Islet of Langerhans (tissue), 1 donor: ENCODE measurements around the gene AMTN.
"Not testable (repeated sequence)": the region's sequence is repeated elsewhere in the genome, so short reads cannot be mapped to it uniquely, and the experiment has no call there.

Source experiments
- FAIRE-seq: peaks from one replicate; lab custom pipeline; 2011; peaks lifted over from hg19 to GRCh38; lab: Jason Lieb, UNC

Gene AMTN

GRCh38 chr4:70518269-70518668, at the start of gene AMTN:
TSS of gene AMTN (plus strand) at chr4:70518569. CDS start at chr4:70518778, 209 bp downstream.
- no peak for FAIRE-seq

DNA sequence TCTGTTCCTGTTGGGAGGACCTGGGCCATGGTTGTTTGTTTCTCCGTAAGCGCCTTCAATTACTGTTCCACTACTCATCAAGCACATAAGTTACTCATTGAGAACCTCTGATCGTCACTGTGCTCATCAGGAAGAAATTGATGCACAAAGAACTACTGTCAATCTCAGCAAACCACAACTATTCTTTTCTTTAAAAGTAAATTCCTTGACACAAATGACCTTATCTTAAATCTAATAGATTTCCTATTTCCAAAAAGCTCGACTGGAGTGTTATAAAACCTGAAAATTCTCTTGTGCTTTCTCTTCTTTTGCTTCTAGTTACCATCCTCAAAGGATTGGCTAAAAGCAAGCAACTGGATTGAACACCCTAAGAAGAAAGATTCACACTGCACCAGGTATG, 46.5 kb upstream of the AMTN start, which contains the start of gene MUC7:
TSS of gene MUC7 (plus strand) at position 301 of the 400 bp plus-strand sequence. CDS start 1,825 bp downstream, outside the sequence.
- no peak for FAIRE-seq

DNA sequence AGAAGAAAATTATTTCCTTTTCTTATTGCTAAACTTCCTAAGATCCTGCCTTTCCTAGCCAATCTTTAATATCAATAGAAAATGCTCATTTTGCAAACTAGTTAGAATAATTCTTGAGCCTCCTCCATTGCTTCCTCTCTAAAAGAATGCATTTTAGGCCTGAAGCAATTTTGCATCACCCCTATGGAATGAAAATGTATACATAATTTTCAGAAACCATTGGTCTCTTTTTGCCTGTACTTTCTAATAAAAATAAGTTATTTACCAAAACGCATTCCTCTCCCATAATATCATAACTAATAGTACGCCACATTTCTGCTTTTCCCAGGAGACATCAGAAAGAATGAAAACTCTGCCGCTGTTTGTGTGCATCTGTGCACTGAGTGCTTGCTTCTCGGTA, 44.7 kb upstream of the AMTN start:
- no peak for FAIRE-seq

DNA sequence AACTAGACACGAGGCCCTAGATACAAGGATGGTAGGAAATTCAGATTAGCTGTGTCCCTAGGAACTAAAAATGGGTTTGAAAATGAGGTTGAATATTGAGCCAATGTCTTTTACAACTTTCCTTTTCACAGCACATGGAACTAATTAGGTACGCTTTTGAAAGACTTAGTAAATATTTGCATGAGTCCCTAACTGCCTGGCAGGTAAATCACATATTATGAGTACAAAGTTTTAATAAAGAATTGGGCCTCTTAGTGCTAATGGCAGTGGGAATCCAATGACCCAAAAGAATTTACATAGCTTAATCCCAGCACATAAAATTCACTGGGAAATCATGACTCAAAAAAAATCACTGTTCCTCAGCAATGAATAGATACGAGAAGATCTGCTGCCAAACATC, 29.6 kb upstream of the AMTN start:
- no peak for FAIRE-seq

- FAIRE-seq = no peak
Observed at GRCh38 chr4:70496231-70496630, 22.1 kb upstream of the AMTN start.

DNA sequence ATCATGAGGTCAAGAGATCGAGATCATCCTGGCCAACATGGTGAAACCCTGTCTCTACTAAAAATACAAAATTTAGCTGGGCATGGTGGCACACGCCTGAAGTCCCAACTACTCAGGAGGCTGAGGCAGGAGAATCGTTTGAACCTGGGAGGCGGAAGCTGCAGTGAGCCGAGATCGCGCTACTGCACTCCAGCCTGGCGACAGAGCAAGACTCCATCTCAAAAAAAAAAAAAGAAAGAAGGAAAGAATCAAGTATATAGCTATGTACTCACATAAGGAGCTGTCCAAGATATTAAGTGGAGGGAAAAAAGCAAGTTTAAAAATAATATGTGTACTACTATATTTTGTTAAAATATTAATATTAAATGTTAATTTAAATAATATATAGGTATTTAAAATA, 16.5 kb upstream of the AMTN start:
- FAIRE-seq = not testable (repeated sequence)

DNA sequence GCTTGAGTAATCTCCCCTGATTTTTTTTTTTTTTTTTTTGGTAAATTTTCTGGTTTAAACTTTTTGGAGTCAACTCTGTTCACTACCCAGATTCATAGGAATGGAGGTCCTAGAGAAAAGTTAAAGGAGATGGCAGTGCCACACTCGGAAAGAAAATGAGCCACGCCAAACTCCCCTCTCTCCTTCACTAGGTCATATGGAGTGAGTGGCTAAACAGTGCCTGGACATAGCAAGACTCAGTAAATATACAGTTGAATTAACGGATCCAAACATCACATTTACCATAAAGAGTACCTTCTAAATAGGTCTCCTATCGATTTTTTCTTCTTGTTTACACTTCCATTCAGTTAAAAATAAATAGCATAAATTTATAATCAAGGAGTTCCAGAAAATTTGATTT, 13.6 kb upstream of the AMTN start:
- FAIRE-seq = no peak

DNA sequence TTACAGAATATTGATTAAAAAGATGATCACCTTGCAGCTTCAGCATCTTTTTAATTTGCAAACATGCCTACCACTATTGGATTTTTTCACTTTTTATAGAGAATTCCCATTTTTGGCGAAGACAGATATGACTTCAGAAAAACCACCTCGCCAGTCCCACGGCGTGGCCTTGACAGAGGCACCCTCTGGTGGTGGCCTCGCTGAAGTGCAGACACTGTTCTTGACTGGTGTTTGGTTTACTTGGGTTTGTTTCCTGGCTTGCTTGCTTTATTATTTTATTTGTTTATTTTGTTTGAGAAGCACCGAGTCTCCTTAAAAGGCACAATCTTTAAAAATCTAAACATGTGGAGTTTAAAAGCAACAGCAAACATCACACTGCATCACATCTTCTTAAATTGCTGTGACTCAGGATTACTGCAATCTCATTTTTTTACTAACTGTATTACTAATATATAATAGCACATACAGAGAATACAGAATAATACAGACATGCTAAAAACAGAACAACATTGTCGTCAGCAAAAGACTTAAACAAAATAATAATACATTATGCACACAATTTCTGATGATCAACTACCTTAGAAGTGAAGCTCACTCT, 13.1 kb upstream of the AMTN start:
- peak; percentile 91 for FAIRE-seq

DNA sequence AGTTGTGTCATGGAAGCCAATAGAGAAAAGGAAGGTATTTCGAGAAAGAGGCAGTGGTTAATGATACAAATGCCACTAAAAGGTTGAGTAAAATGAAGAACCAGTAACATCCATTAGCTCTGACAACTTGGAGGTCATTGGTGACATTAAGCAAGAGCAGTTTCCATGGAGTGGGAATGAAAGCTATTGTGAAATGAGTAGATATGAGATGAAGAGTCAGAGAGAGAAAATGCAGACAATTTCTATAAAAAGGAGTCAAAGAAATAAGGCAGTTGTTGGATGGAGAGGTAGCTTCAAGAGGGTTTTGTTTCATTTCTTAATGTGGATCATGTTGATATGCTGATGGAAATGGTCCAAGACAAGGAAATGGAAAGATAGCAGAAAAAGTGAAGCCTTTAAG, 9.6 kb upstream of the AMTN start:
- FAIRE-seq = no peak

GRCh38 chr4:70511365-70511764, 7.0 kb upstream of the AMTN start:
- FAIRE-seq = no peak

- FAIRE-seq = no peak
Observed at GRCh38 chr4:70515367-70516250, 2.8 kb upstream of the AMTN start.

DNA sequence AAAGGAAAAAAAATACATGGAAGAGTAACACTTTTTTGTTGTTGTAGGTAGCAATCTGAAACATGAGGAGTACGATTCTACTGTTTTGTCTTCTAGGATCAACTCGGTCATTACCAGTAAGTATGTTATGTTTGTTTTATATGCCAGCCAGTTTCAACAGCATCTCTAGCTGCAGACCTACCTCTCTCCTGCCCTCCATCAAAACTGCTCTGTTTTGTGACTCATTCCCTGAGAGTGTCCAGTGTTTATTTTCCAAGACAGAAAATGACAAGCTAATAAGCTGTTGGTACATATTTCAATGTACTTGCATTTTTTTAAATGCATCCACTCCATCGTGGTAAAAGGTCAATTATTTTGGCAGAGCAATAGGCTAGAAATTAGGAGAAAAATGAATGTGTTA, 347 bp downstream of the AMTN start:
- no peak for FAIRE-seq

GRCh38 chr4:70522626-70523025, 4.3 kb downstream of the AMTN start:
- no peak for FAIRE-seq

DNA sequence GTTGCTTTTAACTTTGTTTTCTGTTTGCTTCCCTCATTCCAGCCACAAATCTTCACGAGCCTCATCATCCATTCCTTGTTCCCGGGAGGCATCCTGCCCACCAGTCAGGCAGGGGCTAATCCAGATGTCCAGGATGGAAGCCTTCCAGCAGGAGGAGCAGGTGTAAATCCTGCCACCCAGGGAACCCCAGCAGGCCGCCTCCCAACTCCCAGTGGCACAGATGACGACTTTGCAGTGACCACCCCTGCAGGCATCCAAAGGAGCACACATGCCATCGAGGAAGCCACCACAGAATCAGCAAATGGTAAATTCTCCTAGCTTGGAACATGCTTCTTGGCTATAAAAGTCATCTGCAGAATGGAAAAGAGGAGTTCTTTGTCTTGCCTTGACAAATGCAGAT, 12.6 kb downstream of the AMTN start:
- FAIRE-seq = no peak

DNA sequence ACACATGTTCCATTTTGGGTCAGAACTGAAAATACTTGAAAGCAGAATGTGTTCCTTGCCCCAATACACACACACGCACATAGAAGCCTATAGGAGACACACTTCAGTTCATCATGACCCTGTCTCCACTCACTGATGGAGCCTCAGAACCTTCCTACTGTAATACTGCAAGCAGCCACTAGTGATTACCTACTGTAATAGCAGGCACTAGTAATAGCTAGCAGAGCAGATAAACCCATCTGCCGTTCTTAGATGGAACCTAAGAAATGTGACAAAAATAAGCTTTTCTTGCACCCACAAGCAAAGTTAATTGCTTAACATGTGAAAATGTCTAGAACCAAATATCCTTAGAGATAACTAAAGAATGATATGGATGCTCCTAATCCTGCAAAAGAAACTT, 13.6 kb downstream of the AMTN start:
- no peak for FAIRE-seq

DNA sequence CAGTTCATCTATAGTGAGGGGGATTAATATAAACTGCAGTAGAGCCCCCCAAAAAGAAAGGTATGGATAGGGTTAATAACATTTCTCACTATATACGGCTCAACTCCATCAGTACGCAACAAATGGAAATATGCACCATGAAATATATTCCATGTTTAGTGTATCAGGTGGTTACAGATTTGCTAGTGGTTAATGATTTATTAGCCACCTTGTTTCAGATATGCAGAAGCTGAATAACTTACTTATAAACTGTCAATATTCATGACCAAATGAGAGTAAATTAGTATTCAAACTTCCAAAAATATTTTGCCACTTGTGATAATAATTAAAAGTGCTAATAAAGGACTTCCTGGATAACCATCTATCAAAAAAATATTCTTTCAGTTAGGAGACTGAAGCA, 14.8 kb downstream of the AMTN start:
- no peak for FAIRE-seq

- no peak for FAIRE-seq
Observed at GRCh38 chr4:70533791-70534190, 15.4 kb downstream of the AMTN start.

- not testable (repeated sequence) for FAIRE-seq
Observed at GRCh38 chr4:70534886-70535285, 16.5 kb downstream of the AMTN start.

GRCh38 chr4:70538869-70539268, 20.5 kb downstream of the AMTN start:
- FAIRE-seq = no peak

GRCh38 chr4:70544279-70544868, 26.0 kb downstream of the AMTN start:
- no peak for FAIRE-seq

GRCh38 chr4:70556856-70557255, 38.5 kb downstream of the AMTN start:
- FAIRE-seq = no peak

DNA sequence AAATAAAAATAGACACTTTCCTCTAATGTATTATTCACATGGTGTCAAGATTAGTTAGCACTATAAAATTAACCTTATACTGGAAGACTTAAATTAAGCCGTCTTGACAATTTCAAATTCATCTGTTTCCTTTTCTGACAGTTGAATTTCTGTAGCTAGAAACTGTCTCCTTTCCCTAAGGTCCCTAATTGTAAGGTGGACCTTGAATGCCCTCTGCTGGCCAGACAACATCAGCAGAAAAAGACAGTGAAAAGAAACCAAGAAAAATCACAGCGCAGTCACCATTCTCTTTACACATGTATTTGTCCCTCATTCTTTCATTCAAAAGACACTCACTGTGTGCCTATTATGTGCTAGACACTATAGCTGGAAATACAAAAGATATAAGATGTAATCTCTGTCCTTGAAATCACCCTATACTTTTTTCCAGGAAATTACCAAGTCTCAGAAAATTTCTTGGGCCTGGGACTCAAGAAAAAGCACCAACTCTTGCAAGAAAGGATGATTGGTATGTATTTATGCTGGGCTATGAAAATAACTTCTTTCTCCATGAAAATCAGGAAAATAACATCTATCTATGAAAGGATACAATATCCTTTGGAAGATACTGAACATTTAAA, 41.0 kb downstream of the AMTN start:
- FAIRE-seq = peak; percentile 81

DNA sequence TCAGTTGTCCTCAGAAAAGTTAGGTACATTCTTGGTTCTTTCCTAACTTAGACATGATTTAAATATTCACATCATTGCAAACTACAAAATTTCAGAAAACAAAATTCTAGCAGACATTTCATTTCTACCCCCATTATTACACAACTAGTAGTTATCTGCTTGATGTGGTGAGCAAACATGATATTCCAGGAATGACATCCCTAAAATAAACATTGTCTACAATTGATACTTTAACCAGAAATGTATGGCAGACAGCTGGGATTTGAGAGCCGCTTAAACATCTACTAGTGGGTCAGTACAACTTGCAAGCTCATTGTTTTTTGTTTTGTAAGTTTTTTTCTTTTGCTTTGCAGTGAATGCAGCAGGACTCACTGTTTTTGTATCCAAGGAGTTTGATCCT, 41.6 kb downstream of the AMTN start:
- FAIRE-seq = no peak
